Calu3 (cell line): ENCODE results near the gene RAI1. TPM values are rescaled to one million over a fixed set of nuclear protein-coding genes. Genes with fewer than 3 reads are reported as not detected.
A peak's percentile ranks its signal among the peaks of the same experiment; 100 is the strongest.
"Not testable (repeated sequence)": the region's sequence is repeated elsewhere in the genome, so short reads cannot be mapped to it uniquely, and the experiment has no call there.

Experiments used
- BruUV-seq: library from RNA; stranded (reverse); fragments of 400-500 nt; replicated peaks from 2 replicates; lab custom pipeline; 2021; lab: Mats Ljungman, UMichigan
- CTCF ChIA-PET: fragments of 300-600 bp; sonication (Branson Sonifier 250); formaldehyde crosslinking; loops from one replicate; lab custom pipeline; 2022; ENCODE audit warnings: antibody characterized with exemption; lab: Charles Lee
- DNase-seq: peaks from one replicate; pipeline ENCODE4 v3.0.0; 2022
- H3K27ac Mint-ChIP-seq: one replicate; pipeline ENCODE4 v1.8.0; 2022; ENCODE audit warnings: mixed read lengths; ENCODE audit not compliant: unreplicated experiment
- H3K27me3 Mint-ChIP-seq: one replicate; pipeline ENCODE4 v1.8.0; 2022; ENCODE audit warnings: mixed read lengths; ENCODE audit not compliant: unreplicated experiment
- H3K36me3 Mint-ChIP-seq: one replicate; pipeline ENCODE4 v1.8.0; 2022; ENCODE audit warnings: mild to moderate bottlenecking, moderate library complexity, mixed read lengths; ENCODE audit not compliant: insufficient read depth, unreplicated experiment
- H3K4me1 Mint-ChIP-seq: one replicate; pipeline ENCODE4 v1.8.0; 2022; ENCODE audit warnings: mild to moderate bottlenecking, low read depth, mixed read lengths; ENCODE audit not compliant: unreplicated experiment
- H3K4me3 Mint-ChIP-seq: one replicate; pipeline ENCODE4 v1.8.0; 2022; ENCODE audit warnings: mild to moderate bottlenecking, low read depth, moderate library complexity, mixed read lengths; ENCODE audit not compliant: unreplicated experiment
- H3K9me3 Mint-ChIP-seq: one replicate; pipeline ENCODE4 v1.8.0; 2022; ENCODE audit warnings: low read depth, mixed read lengths; ENCODE audit not compliant: unreplicated experiment
- intact Hi-C: fragments of 100-400 bp; cut with micrococcal nuclease; formaldehyde crosslinking; loops from one replicate; pipeline ENCODE4 v1.10.0; 2022; ENCODE audit not compliant: unreplicated experiment
- total RNA-seq: library from RNA; stranded (reverse); gene quantifications from 2 replicates; pipeline ENCODE4 v1.2.3, GENCODE V29; 2022
- TF ChIP-seq, protein P1 (sequence below): fragments of 200-600 bp; IDR thresholded peaks from one replicate; pipeline ENCODE4 v1.8.0; 2022; ENCODE audit warnings: antibody characterized with exemption; ENCODE audit not compliant: unreplicated experiment

The RAI1 gene
- total RNA-seq, 1 experiment from 2014 or later, result 38.0 TPM

DNA sequence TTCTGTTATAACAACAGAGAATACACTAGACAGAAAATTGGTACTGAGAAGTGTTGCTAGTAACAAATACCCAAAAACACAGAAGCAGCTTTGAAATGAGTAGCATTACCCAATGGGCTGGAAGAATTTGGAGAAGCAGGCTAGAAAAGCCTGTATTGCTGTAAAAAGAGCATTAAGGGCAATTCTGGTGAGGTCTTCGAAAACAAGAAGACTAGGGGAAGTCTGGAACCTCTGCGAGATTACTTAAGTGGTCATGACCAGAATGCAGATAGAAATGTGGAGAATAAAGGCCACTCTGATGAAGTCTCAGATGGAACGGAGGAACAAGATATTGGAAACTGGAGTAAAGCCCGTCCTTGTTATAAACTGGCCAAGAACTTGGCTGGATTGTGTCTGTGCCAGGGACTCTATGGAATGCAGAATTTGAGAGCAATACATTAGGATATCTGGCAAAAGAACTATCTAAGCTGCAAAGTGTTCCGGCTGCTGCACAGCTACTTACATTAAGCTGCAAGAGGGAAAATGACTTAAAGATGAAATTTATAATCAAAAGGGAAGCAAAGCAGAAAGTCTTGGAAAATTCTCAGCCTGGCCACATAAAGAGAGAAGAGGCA lies 44.9 kb upstream of the RAI1 start:
- Mint-ChIP-seq H3K27ac (no peak overlapping the region), H3K9me3 (no peaks in the 10 kb centered on the region), H3K4me1 (no peaks in the 10 kb centered on the region), H3K36me3 (no peaks in the 10 kb centered on the region), H3K27me3 (peaks cover 40% of the 10 kb centered on the region), H3K4me3 (no peak overlapping the region)
- CTCF ChIA-PET, result no interaction called here
- no peak for DNase-seq
- TF ChIP-seq, protein P1, sequence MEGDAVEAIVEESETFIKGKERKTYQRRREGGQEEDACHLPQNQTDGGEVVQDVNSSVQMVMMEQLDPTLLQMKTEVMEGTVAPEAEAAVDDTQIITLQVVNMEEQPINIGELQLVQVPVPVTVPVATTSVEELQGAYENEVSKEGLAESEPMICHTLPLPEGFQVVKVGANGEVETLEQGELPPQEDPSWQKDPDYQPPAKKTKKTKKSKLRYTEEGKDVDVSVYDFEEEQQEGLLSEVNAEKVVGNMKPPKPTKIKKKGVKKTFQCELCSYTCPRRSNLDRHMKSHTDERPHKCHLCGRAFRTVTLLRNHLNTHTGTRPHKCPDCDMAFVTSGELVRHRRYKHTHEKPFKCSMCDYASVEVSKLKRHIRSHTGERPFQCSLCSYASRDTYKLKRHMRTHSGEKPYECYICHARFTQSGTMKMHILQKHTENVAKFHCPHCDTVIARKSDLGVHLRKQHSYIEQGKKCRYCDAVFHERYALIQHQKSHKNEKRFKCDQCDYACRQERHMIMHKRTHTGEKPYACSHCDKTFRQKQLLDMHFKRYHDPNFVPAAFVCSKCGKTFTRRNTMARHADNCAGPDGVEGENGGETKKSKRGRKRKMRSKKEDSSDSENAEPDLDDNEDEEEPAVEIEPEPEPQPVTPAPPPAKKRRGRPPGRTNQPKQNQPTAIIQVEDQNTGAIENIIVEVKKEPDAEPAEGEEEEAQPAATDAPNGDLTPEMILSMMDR, result no peak
- intact Hi-C loops, result no loop called here
- BruUV-seq, result no TSS peak

DNA sequence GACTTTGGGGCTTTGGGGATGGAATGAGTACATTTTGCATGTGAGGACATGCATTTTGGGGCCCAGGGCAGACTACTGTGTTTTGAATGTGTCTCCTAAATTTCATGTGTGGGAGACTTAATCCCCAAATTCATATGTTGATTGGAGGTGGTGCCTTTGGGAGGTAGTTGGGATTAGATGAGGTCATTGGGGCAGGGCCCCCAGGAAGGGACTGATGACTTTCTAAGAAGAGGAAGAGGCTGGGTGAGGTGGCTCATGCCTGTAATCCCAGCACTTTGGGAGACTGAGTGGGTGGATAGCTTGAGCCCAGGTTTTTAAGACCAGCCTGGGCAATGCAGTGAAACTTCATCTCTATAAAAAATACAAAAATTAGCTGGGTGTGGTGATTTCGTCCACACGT lies 42.8 kb upstream of the RAI1 start:
- no peaks in the 10 kb centered on the region for H3K4me1 Mint-ChIP-seq
- CTCF ChIA-PET, result no interaction called here
- H3K36me3 Mint-ChIP-seq, result no peaks in the 10 kb centered on the region
- H3K4me3 Mint-ChIP-seq, result no peak overlapping the region
- intact Hi-C loops, result no loop called here
- H3K27ac Mint-ChIP-seq, result no peak overlapping the region
- DNase-seq, result no peak
- peaks cover 36% of the 10 kb centered on the region for H3K27me3 Mint-ChIP-seq
- no TSS peak for BruUV-seq
- TF ChIP-seq, protein P1, result no peak
- no peaks in the 10 kb centered on the region for H3K9me3 Mint-ChIP-seq

DNA sequence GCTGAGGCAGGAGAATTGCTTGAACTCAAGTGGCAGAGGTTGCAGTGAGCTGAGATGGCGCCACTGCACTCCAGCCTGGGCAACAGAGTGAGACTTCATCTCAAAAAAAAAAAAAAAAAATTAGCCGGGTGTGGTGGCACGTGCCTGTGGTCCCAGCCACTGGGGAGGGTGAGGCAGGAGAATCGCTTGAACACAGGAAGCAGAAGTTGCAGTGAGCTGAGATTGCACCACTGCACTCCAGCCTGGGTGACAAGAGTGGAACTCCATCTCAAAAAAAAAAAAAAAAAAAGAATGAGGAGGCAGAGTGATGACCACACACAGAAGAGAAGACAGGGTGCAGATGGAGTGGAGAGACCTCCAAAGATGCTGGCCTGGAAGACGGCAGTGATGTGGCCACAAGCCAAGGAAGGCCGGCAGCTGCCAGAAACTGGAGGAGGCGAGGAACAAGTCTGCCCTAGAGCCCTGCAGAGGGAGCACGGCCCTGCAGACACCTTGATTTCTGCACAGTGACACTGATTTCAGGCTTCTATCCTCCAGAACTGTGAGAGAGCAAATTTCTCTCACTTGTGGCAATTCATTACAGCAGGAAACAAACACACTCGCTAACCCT lies 41.5 kb upstream of the RAI1 start:
- H3K27ac Mint-ChIP-seq, DNase-seq, H3K36me3 Mint-ChIP-seq, H3K4me3 Mint-ChIP-seq, H3K9me3 Mint-ChIP-seq, H3K4me1 Mint-ChIP-seq, CTCF ChIA-PET, intact Hi-C loops, BruUV-seq: not testable (repeated sequence)
- H3K27me3 Mint-ChIP-seq, result peaks cover 27% of the 10 kb centered on the region

DNA sequence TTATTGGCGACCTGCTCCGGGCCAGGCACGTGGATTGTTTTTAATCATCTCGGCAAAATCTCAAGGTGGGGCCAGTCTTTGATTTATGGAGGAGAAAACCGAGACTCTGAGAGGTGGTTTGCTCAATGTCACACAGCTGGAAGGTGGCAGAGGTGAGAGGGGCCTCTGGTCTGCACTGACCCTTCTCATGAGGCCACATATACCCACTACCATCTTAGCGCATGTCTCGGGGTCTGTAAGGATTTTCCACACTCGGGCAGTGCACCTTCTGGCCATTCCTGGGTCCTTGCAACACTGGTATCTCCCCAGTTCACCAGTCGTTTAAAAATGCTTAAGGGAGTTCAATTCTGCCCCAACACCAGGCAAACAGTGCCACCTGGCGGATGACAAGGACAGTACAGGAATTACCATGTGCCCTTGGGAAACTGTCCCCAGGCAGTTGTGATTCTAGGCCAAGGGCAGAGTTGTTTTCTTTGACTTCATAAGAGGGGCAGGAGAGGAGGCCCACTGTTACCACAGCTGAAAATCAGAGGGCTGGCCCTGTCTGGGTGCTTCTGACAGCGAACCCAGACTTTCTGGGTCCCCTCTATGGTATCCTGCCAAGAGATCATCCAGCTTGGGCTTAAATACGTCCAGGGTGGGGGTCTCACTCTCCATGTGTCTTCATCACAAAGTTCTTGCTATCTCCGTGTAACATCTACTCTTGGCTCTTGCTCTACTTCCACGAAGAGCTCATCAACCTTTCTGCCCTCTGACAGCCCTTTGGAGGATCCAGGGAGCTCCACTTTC lies 39.4 kb upstream of the RAI1 start:
- Mint-ChIP-seq H3K9me3 (no peaks in the 10 kb centered on the region), H3K4me1 (no peaks in the 10 kb centered on the region), H3K36me3 (no peaks in the 10 kb centered on the region), H3K27ac (no peak overlapping the region), H3K4me3 (no peak overlapping the region), H3K27me3 (peaks cover 25% of the 10 kb centered on the region)
- DNase-seq, result peak; percentile 75
- TF ChIP-seq, protein P1, result peak; percentile 75
- intact Hi-C loops, result loop anchor here (1.0 to 2.0 kb wide), 2 partner anchors 145 to 286 kb away; partner anchors contain the start of gene RASD1
- BruUV-seq, result no TSS peak
- CTCF ChIA-PET, result interaction anchor here (0.8 to 2.0 kb wide), 5 partner anchors 28 to 644 kb away, joined by 3 to 5 read pairs (median 3); no protein-coding TSS in a partner anchor

DNA sequence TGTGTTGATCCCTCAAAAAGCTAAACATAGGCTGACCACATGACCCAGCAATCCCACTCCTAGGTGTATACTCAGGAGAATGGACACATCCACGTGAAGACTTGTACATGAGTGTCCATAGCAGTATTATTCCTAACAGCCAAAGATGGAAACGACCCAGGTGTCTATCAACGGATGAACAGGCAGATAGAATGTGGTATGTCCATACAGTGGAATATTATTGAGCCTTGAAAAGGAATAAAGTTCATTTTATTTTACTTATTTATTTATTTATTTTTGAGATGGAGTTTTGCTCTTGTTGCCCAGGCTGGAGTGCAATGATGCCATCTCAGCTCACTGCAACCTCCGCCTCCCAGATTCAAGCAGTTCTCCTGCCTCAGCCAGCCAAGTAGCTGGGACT lies 36.1 kb upstream of the RAI1 start:
- H3K9me3 Mint-ChIP-seq, H3K27ac Mint-ChIP-seq, H3K4me3 Mint-ChIP-seq, intact Hi-C loops, BruUV-seq, CTCF ChIA-PET, DNase-seq, H3K4me1 Mint-ChIP-seq, H3K36me3 Mint-ChIP-seq: not testable (repeated sequence)
- peaks cover 32% of the 10 kb centered on the region for H3K27me3 Mint-ChIP-seq
